ENCODE data around the gene FAM193A.
"Not testable (repeated sequence)": the region's sequence is repeated elsewhere in the genome, so short reads cannot be mapped to it uniquely, and the experiment has no call there.

Gene FAM193A

GRCh38 chr4:2652415-2653160 is 116.1 kb downstream of the FAM193A start:
- no peak for DNase-seq

GRCh38 chr4:2660596-2661211 is 124.3 kb downstream of the FAM193A start:
- no peak for DNase-seq

GRCh38 chr4:2662598-2662997 is 126.2 kb downstream of the FAM193A start:
- DNase-seq, result no peak

- DNase-seq, result no peak
Measured at GRCh38 chr4:2663275-2663674, 126.8 kb downstream of the FAM193A start.

- no peak for DNase-seq
Measured at GRCh38 chr4:2666722-2667247, 130.3 kb downstream of the FAM193A start.

GRCh38 chr4:2667428-2667827 is 131.0 kb downstream of the FAM193A start:
- no peak for DNase-seq

GRCh38 chr4:2671267-2671895 is 134.9 kb downstream of the FAM193A start:
- no peak for DNase-seq

- no peak for DNase-seq
Measured at GRCh38 chr4:2672082-2672481, 135.6 kb downstream of the FAM193A start.

- DNase-seq, result no peak
Measured at GRCh38 chr4:2672700-2673099, 136.3 kb downstream of the FAM193A start.

GRCh38 chr4:2673157-2673556 is 136.7 kb downstream of the FAM193A start:
- DNase-seq, result no peak

GRCh38 chr4:2679762-2680161 is 143.3 kb downstream of the FAM193A start:
- not testable (repeated sequence) for DNase-seq

GRCh38 chr4:2684486-2684885 is 148.0 kb downstream of the FAM193A start:
- no peak for DNase-seq

GRCh38 chr4:2685541-2685940 is 149.1 kb downstream of the FAM193A start:
- no peak for DNase-seq

GRCh38 chr4:2686379-2687265 is 150.2 kb downstream of the FAM193A start:
- no peak for DNase-seq

GRCh38 chr4:2688281-2688680 is 151.8 kb downstream of the FAM193A start:
- DNase-seq, result no peak

GRCh38 chr4:2688697-2689096 is 152.2 kb downstream of the FAM193A start:
- DNase-seq, result no peak

GRCh38 chr4:2689114-2689513 is 152.7 kb downstream of the FAM193A start:
- no peak for DNase-seq

- DNase-seq, result no peak
Measured at GRCh38 chr4:2689825-2690700, 153.6 kb downstream of the FAM193A start.

- DNase-seq, result no peak
Measured at GRCh38 chr4:2691313-2691712, 154.9 kb downstream of the FAM193A start.

GRCh38 chr4:2691952-2692435 is 155.5 kb downstream of the FAM193A start:
- no peak for DNase-seq

GRCh38 chr4:2694691-2695090 is 158.2 kb downstream of the FAM193A start:
- no peak for DNase-seq

All from SHP77 (cell line).